ENCODE data around the gene MTA3.

Gene MTA3

DNA sequence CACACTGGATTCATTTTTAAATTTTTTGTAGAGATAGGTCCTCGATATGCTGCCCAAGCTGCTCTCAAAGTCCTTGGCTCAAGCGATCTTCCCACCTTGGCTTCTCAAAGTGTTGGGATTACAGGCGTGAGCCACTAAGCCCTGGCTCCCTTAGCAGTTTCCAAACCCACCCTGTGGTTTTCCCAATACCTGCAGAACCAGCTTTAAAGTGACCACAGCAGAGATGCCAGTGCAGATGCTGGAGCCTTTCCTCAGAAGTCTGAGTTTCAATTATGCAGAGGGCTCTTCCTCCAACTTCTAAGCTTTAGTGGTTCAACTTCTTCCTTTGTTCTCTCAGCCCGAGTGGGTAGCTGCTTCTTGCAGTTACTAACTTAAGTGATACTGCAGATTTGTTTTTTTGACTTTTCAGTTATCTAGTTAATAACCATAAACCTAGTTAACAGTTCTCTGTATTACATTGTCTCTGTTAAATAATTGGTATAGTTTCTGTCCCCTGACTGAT is 232.1 kb downstream of the MTA3 start:
- no peaks in the 10 kb centered on the region for H3K9me3 ChIP-seq (ENCODE audit: insufficient read depth, low read depth, low read length)
- TF ChIP-seq EZH2phosphoT487 (IDR thresholded peaks at IDR 0.05; ENCODE audit: borderline replicate concordance): no peak
- TF ChIP-seq, protein P1, sequence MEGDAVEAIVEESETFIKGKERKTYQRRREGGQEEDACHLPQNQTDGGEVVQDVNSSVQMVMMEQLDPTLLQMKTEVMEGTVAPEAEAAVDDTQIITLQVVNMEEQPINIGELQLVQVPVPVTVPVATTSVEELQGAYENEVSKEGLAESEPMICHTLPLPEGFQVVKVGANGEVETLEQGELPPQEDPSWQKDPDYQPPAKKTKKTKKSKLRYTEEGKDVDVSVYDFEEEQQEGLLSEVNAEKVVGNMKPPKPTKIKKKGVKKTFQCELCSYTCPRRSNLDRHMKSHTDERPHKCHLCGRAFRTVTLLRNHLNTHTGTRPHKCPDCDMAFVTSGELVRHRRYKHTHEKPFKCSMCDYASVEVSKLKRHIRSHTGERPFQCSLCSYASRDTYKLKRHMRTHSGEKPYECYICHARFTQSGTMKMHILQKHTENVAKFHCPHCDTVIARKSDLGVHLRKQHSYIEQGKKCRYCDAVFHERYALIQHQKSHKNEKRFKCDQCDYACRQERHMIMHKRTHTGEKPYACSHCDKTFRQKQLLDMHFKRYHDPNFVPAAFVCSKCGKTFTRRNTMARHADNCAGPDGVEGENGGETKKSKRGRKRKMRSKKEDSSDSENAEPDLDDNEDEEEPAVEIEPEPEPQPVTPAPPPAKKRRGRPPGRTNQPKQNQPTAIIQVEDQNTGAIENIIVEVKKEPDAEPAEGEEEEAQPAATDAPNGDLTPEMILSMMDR (conservative IDR thresholded peaks at IDR 0.05; ENCODE audit: low read length): no peak
- H3K27me3 ChIP-seq (ENCODE audit: insufficient read depth, low read length, poor library complexity, severe bottlenecking): no peaks in the 10 kb centered on the region
- no peak overlapping the region for H3K4me3 ChIP-seq (ENCODE audit: low read length, poor library complexity, severe bottlenecking)
- H3K9ac ChIP-seq (ENCODE audit: low read depth, low read length, poor library complexity, severe bottlenecking): no peak overlapping the region
- H3K4me1 ChIP-seq (ENCODE audit: insufficient read depth, low read length, poor library complexity, severe bottlenecking): no peaks in the 10 kb centered on the region
- H3K79me2 ChIP-seq (ENCODE audit: insufficient read depth, low read length): no peaks in the 10 kb centered on the region
- no peaks in the 10 kb centered on the region for H3K9me2 ChIP-seq (replicated peaks; ENCODE audit: low read depth, low read length)
- no peaks in the 10 kb centered on the region for H3K36me3 ChIP-seq (ENCODE audit: insufficient read depth, low read length)
- no peaks in the 10 kb centered on the region for H3F3A ChIP-seq (ENCODE audit: low read depth)
- no peaks in the 10 kb centered on the region for H4K20me1 ChIP-seq (ENCODE audit: insufficient read depth, low read length, poor library complexity, severe bottlenecking)
- no peak overlapping the region for H3K4me2 ChIP-seq (ENCODE audit: low read depth, low read length, poor library complexity, severe bottlenecking)
- no peak overlapping the region for H2AFZ ChIP-seq (ENCODE audit: low read length)

DNA sequence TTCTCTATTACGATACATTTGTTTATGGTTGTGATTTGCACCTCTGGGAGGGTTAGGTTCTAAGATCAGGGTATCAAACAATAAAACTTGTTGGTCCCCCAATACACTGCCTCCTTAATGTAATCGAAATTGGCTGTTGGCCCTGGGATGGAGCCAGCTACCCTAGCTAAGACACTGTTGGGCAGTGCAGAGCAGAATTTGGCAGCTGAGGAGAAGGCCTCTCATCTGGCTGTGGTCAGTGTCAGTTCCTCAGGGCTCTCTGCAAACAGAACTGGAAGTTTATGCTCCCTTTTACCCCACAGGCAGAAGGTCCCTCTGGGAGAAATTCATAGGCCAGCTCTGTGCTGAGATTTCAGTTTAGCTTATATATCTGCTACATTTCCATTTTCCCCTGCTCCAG is 232.5 kb downstream of the MTA3 start:
- no peaks in the 10 kb centered on the region for H3K4me1 ChIP-seq (ENCODE audit: insufficient read depth, low read length, poor library complexity, severe bottlenecking)
- no peak overlapping the region for H3K4me2 ChIP-seq (ENCODE audit: low read depth, low read length, poor library complexity, severe bottlenecking)
- H3K36me3 ChIP-seq (ENCODE audit: insufficient read depth, low read length): no peaks in the 10 kb centered on the region
- no peaks in the 10 kb centered on the region for H4K20me1 ChIP-seq (ENCODE audit: insufficient read depth, low read length, poor library complexity, severe bottlenecking)
- H3K9ac ChIP-seq (ENCODE audit: low read depth, low read length, poor library complexity, severe bottlenecking): no peak overlapping the region
- no peaks in the 10 kb centered on the region for H3K9me3 ChIP-seq (ENCODE audit: insufficient read depth, low read depth, low read length)
- H3K9me2 ChIP-seq (replicated peaks; ENCODE audit: low read depth, low read length): no peaks in the 10 kb centered on the region
- H3K4me3 ChIP-seq (ENCODE audit: low read length, poor library complexity, severe bottlenecking): no peak overlapping the region
- H3F3A ChIP-seq (ENCODE audit: low read depth): no peaks in the 10 kb centered on the region
- H2AFZ ChIP-seq (ENCODE audit: low read length): no peak overlapping the region
- TF ChIP-seq EZH2phosphoT487 (IDR thresholded peaks at IDR 0.05; ENCODE audit: borderline replicate concordance): no peak
- TF ChIP-seq, protein P1 (conservative IDR thresholded peaks at IDR 0.05; ENCODE audit: low read length): no peak
- no peaks in the 10 kb centered on the region for H3K79me2 ChIP-seq (ENCODE audit: insufficient read depth, low read length)
- no peaks in the 10 kb centered on the region for H3K27me3 ChIP-seq (ENCODE audit: insufficient read depth, low read length, poor library complexity, severe bottlenecking)

DNA sequence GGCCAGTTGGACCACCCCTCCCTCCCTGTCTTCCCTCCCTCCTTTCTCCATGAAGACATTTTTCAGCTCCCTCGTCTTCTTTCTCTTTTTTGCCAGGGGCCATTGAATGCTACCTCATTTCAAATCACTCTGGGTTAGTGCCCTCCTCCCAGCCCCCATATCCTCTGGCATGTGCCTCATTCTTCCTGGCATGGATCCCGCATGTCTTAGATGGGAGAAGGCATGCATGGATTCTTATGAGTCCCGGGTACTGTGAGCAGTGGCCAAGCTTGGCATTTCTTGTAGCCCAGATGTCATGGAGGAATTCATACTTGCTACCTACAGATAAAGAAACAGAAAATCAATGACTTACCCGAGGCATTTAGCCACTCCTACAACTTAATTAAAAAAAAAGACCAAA is 232.9 kb downstream of the MTA3 start:
- Histone ChIP-seq H3K4me3 (ENCODE audit: low read length, poor library complexity, severe bottlenecking) (no peak overlapping the region), H2AFZ (ENCODE audit: low read length) (no peak overlapping the region), H3K4me1 (ENCODE audit: insufficient read depth, low read length, poor library complexity, severe bottlenecking) (no peaks in the 10 kb centered on the region), H3K27me3 (ENCODE audit: insufficient read depth, low read length, poor library complexity, severe bottlenecking) (no peaks in the 10 kb centered on the region), H3K4me2 (ENCODE audit: low read depth, low read length, poor library complexity, severe bottlenecking) (no peak overlapping the region), H3K79me2 (ENCODE audit: insufficient read depth, low read length) (no peaks in the 10 kb centered on the region), H3K9me3 (ENCODE audit: insufficient read depth, low read depth, low read length) (no peaks in the 10 kb centered on the region), H3F3A (ENCODE audit: low read depth) (no peaks in the 10 kb centered on the region), H4K20me1 (ENCODE audit: insufficient read depth, low read length, poor library complexity, severe bottlenecking) (no peaks in the 10 kb centered on the region), H3K36me3 (ENCODE audit: insufficient read depth, low read length) (no peaks in the 10 kb centered on the region), H3K9me2 (replicated peaks; ENCODE audit: low read depth, low read length) (no peaks in the 10 kb centered on the region), H3K9ac (ENCODE audit: low read depth, low read length, poor library complexity, severe bottlenecking) (no peak overlapping the region)
- TF ChIP-seq EZH2phosphoT487 (IDR thresholded peaks at IDR 0.05; ENCODE audit: borderline replicate concordance): no peak
- TF ChIP-seq, protein P1 (conservative IDR thresholded peaks at IDR 0.05; ENCODE audit: low read length): no peak

Data from Loucy (cell line).